ENCODE measurements around the gene PSG5. TPM values are rescaled to one million over a fixed set of nuclear protein-coding genes. Genes with fewer than 3 reads are reported as not detected.
"Not testable (repeated sequence)": the region's sequence is repeated elsewhere in the genome, so short reads cannot be mapped to it uniquely, and the experiment has no call there.

Gene PSG5
- total RNA-seq, 1 donor from 2014 or later: not detected

DNA sequence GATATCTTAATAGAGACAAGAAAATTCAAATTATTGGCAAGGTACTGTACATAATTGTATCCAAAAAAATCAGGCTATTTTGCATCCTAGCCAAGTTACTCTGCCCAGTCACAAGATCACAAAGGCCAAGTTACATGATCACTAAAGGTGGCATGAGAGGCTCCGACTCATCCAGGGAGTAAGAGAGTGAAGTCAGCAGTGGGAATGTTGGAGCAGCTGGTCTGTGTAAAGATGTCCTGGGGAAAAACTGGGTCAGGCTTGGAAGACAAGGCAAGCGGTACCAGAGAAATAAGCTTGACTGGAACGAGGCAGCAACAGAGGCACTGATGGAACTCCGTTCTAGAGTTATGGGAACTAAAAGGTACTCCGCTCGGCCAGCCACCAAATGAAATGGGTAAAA lies 53.6 kb downstream of the PSG5 start:
- no peaks in the 10 kb centered on the region for H3K4me1 Mint-ChIP-seq
- no peak overlapping the region for H3K27ac Mint-ChIP-seq (ENCODE audit: unreplicated experiment)
- DNase-seq (ENCODE audit: low read depth, low spot score): no peak
- TF ChIP-seq, protein P1, sequence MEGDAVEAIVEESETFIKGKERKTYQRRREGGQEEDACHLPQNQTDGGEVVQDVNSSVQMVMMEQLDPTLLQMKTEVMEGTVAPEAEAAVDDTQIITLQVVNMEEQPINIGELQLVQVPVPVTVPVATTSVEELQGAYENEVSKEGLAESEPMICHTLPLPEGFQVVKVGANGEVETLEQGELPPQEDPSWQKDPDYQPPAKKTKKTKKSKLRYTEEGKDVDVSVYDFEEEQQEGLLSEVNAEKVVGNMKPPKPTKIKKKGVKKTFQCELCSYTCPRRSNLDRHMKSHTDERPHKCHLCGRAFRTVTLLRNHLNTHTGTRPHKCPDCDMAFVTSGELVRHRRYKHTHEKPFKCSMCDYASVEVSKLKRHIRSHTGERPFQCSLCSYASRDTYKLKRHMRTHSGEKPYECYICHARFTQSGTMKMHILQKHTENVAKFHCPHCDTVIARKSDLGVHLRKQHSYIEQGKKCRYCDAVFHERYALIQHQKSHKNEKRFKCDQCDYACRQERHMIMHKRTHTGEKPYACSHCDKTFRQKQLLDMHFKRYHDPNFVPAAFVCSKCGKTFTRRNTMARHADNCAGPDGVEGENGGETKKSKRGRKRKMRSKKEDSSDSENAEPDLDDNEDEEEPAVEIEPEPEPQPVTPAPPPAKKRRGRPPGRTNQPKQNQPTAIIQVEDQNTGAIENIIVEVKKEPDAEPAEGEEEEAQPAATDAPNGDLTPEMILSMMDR (conservative IDR thresholded peaks at IDR 0.05): no peak
- H3K36me3 Mint-ChIP-seq (ENCODE audit: low read depth): no peaks in the 10 kb centered on the region
- H3K9me3 Mint-ChIP-seq: peaks cover 6% of the 10 kb centered on the region
- H3K4me3 Mint-ChIP-seq: no peak overlapping the region
- no peaks in the 10 kb centered on the region for H3K27me3 Mint-ChIP-seq (ENCODE audit: low read depth)

DNA sequence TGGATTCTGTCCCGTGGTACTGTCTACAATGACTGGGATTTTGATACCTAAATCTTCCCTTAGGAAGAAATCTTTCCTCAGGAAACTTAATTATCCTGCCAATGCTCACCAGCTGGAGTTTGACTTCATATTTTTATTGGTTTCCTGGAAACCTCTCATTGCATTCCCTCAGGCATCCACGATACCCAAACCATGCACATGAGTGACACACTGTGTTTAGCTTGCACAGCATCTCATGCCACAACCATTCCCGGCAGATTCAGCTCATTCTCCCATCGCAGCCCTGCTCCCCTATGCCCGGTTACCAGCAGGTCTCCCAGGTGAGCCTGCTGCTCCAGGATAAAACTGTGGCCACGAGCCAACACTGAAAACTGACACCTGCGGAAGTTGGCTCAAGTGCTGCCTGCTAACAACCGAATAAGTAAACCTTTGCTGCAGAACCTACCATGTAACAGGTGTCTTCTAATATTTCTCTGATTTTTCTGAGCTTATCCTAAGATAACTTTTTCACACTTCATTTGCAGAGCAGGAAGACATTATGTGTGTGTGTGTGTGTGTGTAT lies 55.0 kb downstream of the PSG5 start:
- not testable (repeated sequence) for H3K27ac Mint-ChIP-seq (ENCODE audit: unreplicated experiment); H3K4me3 Mint-ChIP-seq; H3K36me3 Mint-ChIP-seq (ENCODE audit: low read depth); DNase-seq (ENCODE audit: low read depth, low spot score); H3K27me3 Mint-ChIP-seq (ENCODE audit: low read depth); H3K9me3 Mint-ChIP-seq; H3K4me1 Mint-ChIP-seq

- DNase-seq (ENCODE audit: low read depth, low spot score); H3K4me1 Mint-ChIP-seq; H3K27ac Mint-ChIP-seq (ENCODE audit: unreplicated experiment); H3K36me3 Mint-ChIP-seq (ENCODE audit: low read depth); H3K27me3 Mint-ChIP-seq (ENCODE audit: low read depth); H3K4me3 Mint-ChIP-seq: not testable (repeated sequence)
- H3K9me3 Mint-ChIP-seq: peaks cover 11% of the 10 kb centered on the region
Observed at GRCh38 chr19:43129197-43129596, 57.1 kb downstream of the PSG5 start.

- H3K9me3 Mint-ChIP-seq: not testable (repeated sequence)
Observed at GRCh38 chr19:43127336-43127735, 59.0 kb downstream of the PSG5 start.

DNA sequence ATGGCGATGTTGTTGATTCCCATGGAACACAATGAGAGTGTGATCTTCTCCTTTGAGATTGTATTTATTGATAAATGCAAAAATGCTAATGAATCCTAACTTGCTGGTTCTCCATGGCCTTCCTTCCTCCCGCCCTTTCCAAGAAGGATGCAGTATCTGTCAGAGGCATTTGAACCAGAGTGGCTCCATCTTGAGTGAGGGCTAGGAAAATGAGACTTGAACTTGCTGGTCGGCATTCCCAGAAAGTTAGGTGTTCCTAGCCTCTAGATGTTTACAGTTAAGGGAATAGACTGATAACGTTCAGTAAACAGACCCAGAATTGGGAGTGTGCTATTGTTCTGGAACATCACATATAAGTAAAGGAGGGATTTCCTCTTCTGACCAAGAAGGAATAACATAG lies 59.6 kb downstream of the PSG5 start:
- Mint-ChIP-seq H3K4me3 (no peak overlapping the region), H3K36me3 (ENCODE audit: low read depth) (no peaks in the 10 kb centered on the region), H3K27me3 (ENCODE audit: low read depth) (no peaks in the 10 kb centered on the region), H3K27ac (ENCODE audit: unreplicated experiment) (no peak overlapping the region), H3K9me3 (peaks cover 11% of the 10 kb centered on the region), H3K4me1 (no peaks in the 10 kb centered on the region)
- no peak for DNase-seq (ENCODE audit: low read depth, low spot score)
- TF ChIP-seq, protein P1 (conservative IDR thresholded peaks at IDR 0.05): no peak

More at GRCh38 chr19:43127336-43127735, 59.0 kb downstream of the PSG5 start:
- not testable (repeated sequence) for H3K4me3 Mint-ChIP-seq; H3K4me1 Mint-ChIP-seq; H3K27ac Mint-ChIP-seq (ENCODE audit: unreplicated experiment); H3K27me3 Mint-ChIP-seq (ENCODE audit: low read depth); DNase-seq (ENCODE audit: low read depth, low spot score); H3K36me3 Mint-ChIP-seq (ENCODE audit: low read depth)

GRCh38 chr19:43124360-43124759 lies 62.0 kb downstream of the PSG5 start:
- TF ChIP-seq, protein P1 (conservative IDR thresholded peaks at IDR 0.05): no peak
- no peak for DNase-seq (ENCODE audit: low read depth, low spot score)
- no peaks in the 10 kb centered on the region for H3K27me3 Mint-ChIP-seq (ENCODE audit: low read depth)
- H3K36me3 Mint-ChIP-seq (ENCODE audit: low read depth): no peaks in the 10 kb centered on the region
- H3K9me3 Mint-ChIP-seq: peaks cover 14% of the 10 kb centered on the region
- no peak overlapping the region for H3K4me3 Mint-ChIP-seq
- H3K27ac Mint-ChIP-seq (ENCODE audit: unreplicated experiment): no peak overlapping the region
- no peaks in the 10 kb centered on the region for H3K4me1 Mint-ChIP-seq

DNA sequence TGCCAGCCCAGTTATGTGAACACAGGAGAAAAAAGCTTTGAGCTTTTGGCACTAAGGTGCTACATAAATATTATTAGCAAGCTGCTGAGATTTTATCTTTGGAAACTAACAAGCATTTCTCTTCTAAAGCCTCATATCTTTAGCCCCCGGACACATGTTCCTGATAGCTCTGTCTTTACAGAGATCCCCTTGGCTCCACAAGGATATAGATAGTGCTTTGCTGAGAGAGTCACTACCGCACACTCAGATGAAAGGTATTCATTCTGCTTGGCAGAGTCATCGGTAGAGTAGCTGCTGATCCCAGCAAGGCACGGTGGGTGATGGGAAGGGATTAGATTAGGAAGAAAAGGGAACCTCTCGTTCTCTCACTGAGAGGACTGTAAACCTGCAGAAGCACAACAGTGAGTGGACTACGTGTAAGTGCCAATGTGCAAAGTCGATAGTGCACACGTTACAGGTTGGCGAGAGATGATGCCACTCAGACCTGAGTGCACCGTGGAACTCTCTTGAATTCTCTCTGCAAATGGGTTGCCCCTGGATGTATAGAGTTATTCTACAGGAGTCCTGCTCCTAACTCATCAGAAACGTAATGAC lies 65.8 kb downstream of the PSG5 start:
- not testable (repeated sequence) for DNase-seq (ENCODE audit: low read depth, low spot score); H3K4me1 Mint-ChIP-seq; H3K4me3 Mint-ChIP-seq; H3K36me3 Mint-ChIP-seq (ENCODE audit: low read depth); H3K27ac Mint-ChIP-seq (ENCODE audit: unreplicated experiment); H3K27me3 Mint-ChIP-seq (ENCODE audit: low read depth)
- H3K9me3 Mint-ChIP-seq: peaks cover 18% of the 10 kb centered on the region

DNA sequence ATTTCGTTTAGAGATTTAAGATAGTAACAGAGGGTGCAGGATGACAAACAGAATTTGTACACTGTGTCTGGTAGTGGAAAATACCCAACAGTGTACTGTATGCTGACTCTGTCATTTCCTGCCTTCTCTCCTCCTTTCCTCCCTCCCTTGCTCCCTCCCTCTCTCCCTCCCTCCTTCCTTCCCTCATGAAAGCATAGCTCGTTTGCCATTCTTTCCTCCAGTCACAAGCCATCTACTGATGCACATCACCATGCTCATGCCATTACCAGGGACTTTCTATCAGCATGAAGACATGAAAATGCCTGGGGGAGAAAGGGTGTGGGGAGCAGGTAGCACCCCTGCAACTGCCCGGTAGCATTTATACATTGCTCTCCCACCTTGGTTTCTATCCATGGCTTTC lies 66.8 kb downstream of the PSG5 start:
- H3K4me3 Mint-ChIP-seq; H3K36me3 Mint-ChIP-seq (ENCODE audit: low read depth); DNase-seq (ENCODE audit: low read depth, low spot score); H3K27ac Mint-ChIP-seq (ENCODE audit: unreplicated experiment); H3K4me1 Mint-ChIP-seq; H3K27me3 Mint-ChIP-seq (ENCODE audit: low read depth): not testable (repeated sequence)
- H3K9me3 Mint-ChIP-seq: peaks cover 15% of the 10 kb centered on the region

Other genes with a start within 250 kb of the PSG5 start
- gene PSG7, start 249.3 kb downstream of the PSG5 start, total RNA-seq: not detected in 2 replicates
- not detected in 2 replicates for gene PSG11, start 160.1 kb downstream of the PSG5 start, total RNA-seq
- not detected in 2 replicates for gene PSG2, start 103.8 kb downstream of the PSG5 start, total RNA-seq
- gene PSG4, start 19.1 kb upstream of the PSG5 start, total RNA-seq: not detected in 2 replicates
- gene PSG9, start 83.0 kb upstream of the PSG5 start, total RNA-seq: not detected in 2 replicates
- not detected in 2 replicates for gene CD177, start 167.2 kb upstream of the PSG5 start, total RNA-seq
- not detected in 2 replicates for gene TEX101, start 228.4 kb upstream of the PSG5 start, total RNA-seq